Peyer's patch (tissue), 4 donors: Measurements from ENCODE around the gene SPACA6.

Experiments
- CTCF ChIP-seq, 6 experiments: fragments of 450-650 bp in 4 of 6; fragments of 200-600 bp in 2 of 6; sonication (generic) in 1 of 6; IDR thresholded peaks; one replicate each; pipeline ENCODE4 v1.5.1; 2017 to 2019; ENCODE audit warnings: antibody characterized with exemption in 6 of 6, mild to moderate bottlenecking in 3 of 6, moderate library complexity in 1 of 6
- POLR2A ChIP-seq, 2 donors: fragments of 450-650 bp; IDR thresholded peaks; one replicate each; pipeline ENCODE4 v1.5.1; 2017; ENCODE audit warnings: antibody characterized with exemption in 2 of 2, mild to moderate bottlenecking in 2 of 2, moderate library complexity in 2 of 2

GRCh38 chr19:51722492-51722891 is 29.4 kb downstream of the SPACA6 start:
- TF ChIP-seq CTCF (IDR thresholded peaks at IDR 0.05) (no peak), POLR2A (IDR thresholded peaks at IDR 0.05) (no peak)
